SJSA1 (cell line): ENCODE data around the gene MAP3K3. TPM values are rescaled to one million over a fixed set of nuclear protein-coding genes. Genes with fewer than 3 reads are reported as not detected.

Experiments
- DNase-seq, 2 experiments: peaks; one replicate each; pipeline ENCODE4 v3.0.0-alpha.2; 2015 to 2020; ENCODE audit warnings: low spot score in 2 of 2, low read depth in 1 of 2
- H3K27ac ChIP-seq: fragments of 250-450 bp; sonication (Bioruptor Pico); 2 replicates; pipeline ENCODE4 v1.5.1; 2020; ENCODE audit warnings: mild to moderate bottlenecking, moderate library complexity
- H3K27me3 ChIP-seq: fragments of 250-450 bp; sonication (Bioruptor Pico); replicated peaks from 2 replicates; pipeline ENCODE4 v1.5.1; 2020; ENCODE audit warnings: mild to moderate bottlenecking, moderate library complexity
- H3K36me3 ChIP-seq: fragments of 250-450 bp; sonication (Bioruptor Pico); 2 replicates; pipeline ENCODE4 v1.5.1; 2020; ENCODE audit warnings: mild to moderate bottlenecking
- H3K4me1 ChIP-seq: fragments of 250-450 bp; sonication (Bioruptor Pico); replicated peaks from 2 replicates; pipeline ENCODE4 v1.6.1; 2021; ENCODE audit warnings: mild to moderate bottlenecking
- H3K4me3 ChIP-seq: fragments of 250-450 bp; sonication (Bioruptor Pico); 2 replicates; pipeline ENCODE4 v1.5.1; 2020; ENCODE audit warnings: mild to moderate bottlenecking
- H3K9me3 ChIP-seq: fragments of 250-450 bp; sonication (Bioruptor Pico); replicated peaks from 2 replicates; pipeline ENCODE4 v1.5.1; 2020; ENCODE audit warnings: mild to moderate bottlenecking
- total RNA-seq: library from RNA; depleted of rRNA; stranded (reverse); fragments of >200 nt; shearing (Covaris generic); gene quantifications from 2 replicates; pipeline ENCODE4 v1.2.3, GENCODE V29; 2014

MAP3K3 gene
- total RNA-seq, 1 experiment from 2014 or later = 49.5 TPM

GRCh38 chr17:63649813-63650212 lies 27.6 kb downstream of the MAP3K3 start:
- Histone ChIP-seq H3K27ac (no peak overlapping the region), H3K4me3 (no peak overlapping the region), H3K9me3 (no peaks in the 10 kb centered on the region), H3K4me1 (peaks cover 14% of the 10 kb centered on the region), H3K27me3 (no peaks in the 10 kb centered on the region), H3K36me3 (peaks cover 51% of the 10 kb centered on the region)
- no peak for DNase-seq

- Histone ChIP-seq H3K9me3 (no peaks in the 10 kb centered on the region), H3K4me1 (peaks cover 8% of the 10 kb centered on the region), H3K4me3 (no peak overlapping the region), H3K36me3 (peaks cover 49% of the 10 kb centered on the region), H3K27ac (no peak overlapping the region), H3K27me3 (no peaks in the 10 kb centered on the region)
- DNase-seq = no peak
Measured at GRCh38 chr17:63652106-63652505, 29.9 kb downstream of the MAP3K3 start.

GRCh38 chr17:63653050-63653449 lies 30.8 kb downstream of the MAP3K3 start:
- DNase-seq = no peak
- no peaks in the 10 kb centered on the region for H3K27me3 ChIP-seq

GRCh38 chr17:63657786-63658185 lies 35.6 kb downstream of the MAP3K3 start:
- peaks cover 60% of the 10 kb centered on the region for H3K36me3 ChIP-seq
- no peaks in the 10 kb centered on the region for H3K4me1 ChIP-seq
- H3K9me3 ChIP-seq = no peaks in the 10 kb centered on the region
- DNase-seq = no peak
- no peak overlapping the region for H3K4me3 ChIP-seq
- H3K27me3 ChIP-seq = no peaks in the 10 kb centered on the region
- no peak overlapping the region for H3K27ac ChIP-seq

More at GRCh38 chr17:63653050-63653449, 30.8 kb downstream of the MAP3K3 start:
- Histone ChIP-seq H3K27ac (no peak overlapping the region), H3K36me3 (peaks cover 49% of the 10 kb centered on the region), H3K4me1 (no peaks in the 10 kb centered on the region), H3K9me3 (no peaks in the 10 kb centered on the region), H3K4me3 (no peak overlapping the region)

- H3K4me1 ChIP-seq = no peaks in the 10 kb centered on the region
- H3K27ac ChIP-seq = no peak overlapping the region
- H3K9me3 ChIP-seq = no peaks in the 10 kb centered on the region
- H3K4me3 ChIP-seq = no peak overlapping the region
- DNase-seq = no peak
- peaks cover 55% of the 10 kb centered on the region for H3K36me3 ChIP-seq
- no peaks in the 10 kb centered on the region for H3K27me3 ChIP-seq
Measured at GRCh38 chr17:63658366-63658765, 36.1 kb downstream of the MAP3K3 start.

- H3K4me3 ChIP-seq = no peak overlapping the region
- H3K9me3 ChIP-seq = no peaks in the 10 kb centered on the region
- no peaks in the 10 kb centered on the region for H3K27me3 ChIP-seq
- no peak overlapping the region for H3K27ac ChIP-seq
- no peaks in the 10 kb centered on the region for H3K4me1 ChIP-seq
- peaks cover 47% of the 10 kb centered on the region for H3K36me3 ChIP-seq
- no peak for DNase-seq
Measured at GRCh38 chr17:63659850-63660249, 37.6 kb downstream of the MAP3K3 start.

GRCh38 chr17:63665527-63666214 lies 43.5 kb downstream of the MAP3K3 start:
- peaks cover 66% of the 10 kb centered on the region for H3K36me3 ChIP-seq
- DNase-seq = no peak

GRCh38 chr17:63672856-63673255 lies 50.6 kb downstream of the MAP3K3 start:
- no peak for DNase-seq

More at GRCh38 chr17:63665527-63666214, 43.5 kb downstream of the MAP3K3 start:
- Histone ChIP-seq H3K4me3 (no peak overlapping the region), H3K9me3 (no peaks in the 10 kb centered on the region), H3K4me1 (no peaks in the 10 kb centered on the region), H3K27ac (no peak overlapping the region), H3K27me3 (no peaks in the 10 kb centered on the region)

GRCh38 chr17:63675231-63675606 lies 53.0 kb downstream of the MAP3K3 start:
- H3K27ac ChIP-seq = no peak overlapping the region; the same call in 1 of the 2 replicates
- H3K27me3 ChIP-seq = no peaks in the 10 kb centered on the region
- H3K4me3 ChIP-seq = no peak overlapping the region

More at GRCh38 chr17:63672856-63673255, 50.6 kb downstream of the MAP3K3 start:
- Histone ChIP-seq H3K27me3 (no peaks in the 10 kb centered on the region), H3K36me3 (peaks cover 56% of the 10 kb centered on the region), H3K4me3 (no peak overlapping the region), H3K9me3 (no peaks in the 10 kb centered on the region), H3K27ac (no peak overlapping the region), H3K4me1 (peaks cover 16% of the 10 kb centered on the region)

GRCh38 chr17:63675607-63676546 lies 53.7 kb downstream of the MAP3K3 start:
- DNase-seq = peak; percentile 83 to 93
- Histone ChIP-seq H3K4me3 (no peak overlapping the region), H3K27ac (peak overlapping the region; percentile 4; the same call in 1 of the 2 replicates)

More at GRCh38 chr17:63675231-63675606, 53.0 kb downstream of the MAP3K3 start:
- Histone ChIP-seq H3K9me3 (no peaks in the 10 kb centered on the region), H3K4me1 (peaks cover 16% of the 10 kb centered on the region), H3K36me3 (peaks cover 36% of the 10 kb centered on the region)
- DNase-seq = no peak

GRCh38 chr17:63676584-63676983 lies 54.4 kb downstream of the MAP3K3 start:
- H3K4me1 ChIP-seq = peaks cover 16% of the 10 kb centered on the region
- DNase-seq = no peak
- H3K4me3 ChIP-seq = no peak overlapping the region
- H3K9me3 ChIP-seq = no peaks in the 10 kb centered on the region
- H3K27ac ChIP-seq = no peak overlapping the region
- no peaks in the 10 kb centered on the region for H3K27me3 ChIP-seq
- H3K36me3 ChIP-seq = peaks cover 38% of the 10 kb centered on the region

More at GRCh38 chr17:63675607-63676546, 53.7 kb downstream of the MAP3K3 start:
- H3K4me1 ChIP-seq = peaks cover 16% of the 10 kb centered on the region
- H3K36me3 ChIP-seq = peaks cover 36% of the 10 kb centered on the region
- H3K9me3 ChIP-seq = no peaks in the 10 kb centered on the region
- no peaks in the 10 kb centered on the region for H3K27me3 ChIP-seq

GRCh38 chr17:63679214-63679613 lies 57.0 kb downstream of the MAP3K3 start:
- no peak overlapping the region for H3K4me3 ChIP-seq
- H3K4me1 ChIP-seq = peaks cover 16% of the 10 kb centered on the region
- no peaks in the 10 kb centered on the region for H3K27me3 ChIP-seq
- no peak for DNase-seq
- H3K36me3 ChIP-seq = peaks cover 43% of the 10 kb centered on the region
- H3K27ac ChIP-seq = no peak overlapping the region
- H3K9me3 ChIP-seq = no peaks in the 10 kb centered on the region

GRCh38 chr17:63680700-63681099 lies 58.5 kb downstream of the MAP3K3 start:
- Histone ChIP-seq H3K4me1 (peaks cover 7% of the 10 kb centered on the region), H3K4me3 (no peak overlapping the region), H3K36me3 (peaks cover 50% of the 10 kb centered on the region), H3K9me3 (no peaks in the 10 kb centered on the region), H3K27ac (no peak overlapping the region), H3K27me3 (no peaks in the 10 kb centered on the region)
- no peak for DNase-seq

- H3K36me3 ChIP-seq = peaks cover 58% of the 10 kb centered on the region
- H3K27me3 ChIP-seq = no peaks in the 10 kb centered on the region
- H3K4me3 ChIP-seq = no peak overlapping the region
- H3K27ac ChIP-seq = no peak overlapping the region
- no peak for DNase-seq
- no peaks in the 10 kb centered on the region for H3K4me1 ChIP-seq
- H3K9me3 ChIP-seq = no peaks in the 10 kb centered on the region
Measured at GRCh38 chr17:63681530-63681929, 59.3 kb downstream of the MAP3K3 start.
